ENCODE results near the gene GNG14.
A peak's percentile ranks its signal among the peaks of the same experiment; 100 is the strongest.
"Not testable (repeated sequence)": the region's sequence is repeated elsewhere in the genome, so short reads cannot be mapped to it uniquely, and the experiment has no call there.

Gene GNG14

GRCh38 chr19:12696366-12697335 is 8.9 kb downstream of the GNG14 start, which contains the start of gene FBXW9:
FBXW9 (minus strand) TSS chr19:12696631; CDS start chr19:12696581, 50 bp downstream.
- no peaks in the 10 kb centered on the region for H3K9me3 Mint-ChIP-seq
- H3K4me1 Mint-ChIP-seq (ENCODE audit: low read depth) = peaks cover 9% of the 10 kb centered on the region
- H3K27me3 Mint-ChIP-seq (ENCODE audit: low read depth) = no peaks in the 10 kb centered on the region
- peaks cover 8% of the 10 kb centered on the region for H3K36me3 Mint-ChIP-seq (ENCODE audit: low read depth)
- H3K27ac Mint-ChIP-seq = peak within 1 kb of the TSS; percentile 96
- peak within 1 kb of the TSS; percentile 88 for H3K4me3 Mint-ChIP-seq

- H3K27ac Mint-ChIP-seq; H3K27me3 Mint-ChIP-seq (ENCODE audit: low read depth); H3K4me1 Mint-ChIP-seq (ENCODE audit: low read depth); H3K9me3 Mint-ChIP-seq: not testable (repeated sequence)
- peaks cover 10% of the 10 kb centered on the region for H3K36me3 Mint-ChIP-seq (ENCODE audit: low read depth)
- peak overlapping the region; percentile 21 for H3K4me3 Mint-ChIP-seq
Measured at GRCh38 chr19:12697425-12697824, 9.6 kb downstream of the GNG14 start.

GRCh38 chr19:12698138-12698537 is 10.3 kb downstream of the GNG14 start:
- Mint-ChIP-seq H3K27me3 (ENCODE audit: low read depth) (no peaks in the 10 kb centered on the region), H3K4me3 (peak overlapping the region; percentile 71), H3K27ac (peak overlapping the region; percentile 80), H3K9me3 (no peaks in the 10 kb centered on the region), H3K4me1 (ENCODE audit: low read depth) (peaks cover 9% of the 10 kb centered on the region), H3K36me3 (ENCODE audit: low read depth) (peaks cover 13% of the 10 kb centered on the region)

- no peaks in the 10 kb centered on the region for H3K9me3 Mint-ChIP-seq
- H3K27ac Mint-ChIP-seq = no peak overlapping the region
- H3K27me3 Mint-ChIP-seq (ENCODE audit: low read depth) = no peaks in the 10 kb centered on the region
- H3K36me3 Mint-ChIP-seq (ENCODE audit: low read depth) = peaks cover 29% of the 10 kb centered on the region
- H3K4me3 Mint-ChIP-seq = no peak overlapping the region
- H3K4me1 Mint-ChIP-seq (ENCODE audit: low read depth) = peaks cover 4% of the 10 kb centered on the region
Measured at GRCh38 chr19:12701596-12702282, 13.9 kb downstream of the GNG14 start.

- H3K27ac Mint-ChIP-seq = no peak overlapping the region
- H3K4me3 Mint-ChIP-seq = no peak overlapping the region
- H3K36me3 Mint-ChIP-seq (ENCODE audit: low read depth) = peaks cover 27% of the 10 kb centered on the region
- no peaks in the 10 kb centered on the region for H3K27me3 Mint-ChIP-seq (ENCODE audit: low read depth)
- H3K9me3 Mint-ChIP-seq = no peaks in the 10 kb centered on the region
- peaks cover 2% of the 10 kb centered on the region for H3K4me1 Mint-ChIP-seq (ENCODE audit: low read depth)
Measured at GRCh38 chr19:12703046-12703445, 15.2 kb downstream of the GNG14 start.

GRCh38 chr19:12705169-12705568 is 17.4 kb downstream of the GNG14 start:
- H3K27me3 Mint-ChIP-seq (ENCODE audit: low read depth) = no peaks in the 10 kb centered on the region
- H3K4me1 Mint-ChIP-seq (ENCODE audit: low read depth) = no peaks in the 10 kb centered on the region
- H3K27ac Mint-ChIP-seq = no peak overlapping the region
- no peaks in the 10 kb centered on the region for H3K9me3 Mint-ChIP-seq
- H3K36me3 Mint-ChIP-seq (ENCODE audit: low read depth) = peaks cover 24% of the 10 kb centered on the region
- H3K4me3 Mint-ChIP-seq = no peak overlapping the region

GRCh38 chr19:12705654-12706331 is 18.0 kb downstream of the GNG14 start:
- Mint-ChIP-seq H3K9me3 (no peaks in the 10 kb centered on the region), H3K4me3 (no peak overlapping the region), H3K36me3 (ENCODE audit: low read depth) (peaks cover 28% of the 10 kb centered on the region), H3K27me3 (ENCODE audit: low read depth) (no peaks in the 10 kb centered on the region), H3K4me1 (ENCODE audit: low read depth) (no peaks in the 10 kb centered on the region), H3K27ac (no peak overlapping the region)

GRCh38 chr19:12706332-12706718 is 18.5 kb downstream of the GNG14 start:
- H3K27me3 Mint-ChIP-seq (ENCODE audit: low read depth) = no peaks in the 10 kb centered on the region

GRCh38 chr19:12708641-12709040 is 20.8 kb downstream of the GNG14 start:
- peaks cover 33% of the 10 kb centered on the region for H3K36me3 Mint-ChIP-seq (ENCODE audit: low read depth)
- no peak overlapping the region for H3K27ac Mint-ChIP-seq
- no peaks in the 10 kb centered on the region for H3K27me3 Mint-ChIP-seq (ENCODE audit: low read depth)
- H3K4me1 Mint-ChIP-seq (ENCODE audit: low read depth) = no peaks in the 10 kb centered on the region
- no peak overlapping the region for H3K4me3 Mint-ChIP-seq
- no peaks in the 10 kb centered on the region for H3K9me3 Mint-ChIP-seq

More at GRCh38 chr19:12706332-12706718, 18.5 kb downstream of the GNG14 start:
- Mint-ChIP-seq H3K9me3 (no peaks in the 10 kb centered on the region), H3K27ac (no peak overlapping the region), H3K4me3 (no peak overlapping the region), H3K36me3 (ENCODE audit: low read depth) (peaks cover 32% of the 10 kb centered on the region), H3K4me1 (ENCODE audit: low read depth) (no peaks in the 10 kb centered on the region)

- H3K4me1 Mint-ChIP-seq (ENCODE audit: low read depth) = no peaks in the 10 kb centered on the region
- H3K27ac Mint-ChIP-seq = no peak overlapping the region
- no peaks in the 10 kb centered on the region for H3K27me3 Mint-ChIP-seq (ENCODE audit: low read depth)
- H3K9me3 Mint-ChIP-seq = no peaks in the 10 kb centered on the region
- H3K36me3 Mint-ChIP-seq (ENCODE audit: low read depth) = peaks cover 36% of the 10 kb centered on the region
- no peak overlapping the region for H3K4me3 Mint-ChIP-seq
Measured at GRCh38 chr19:12711187-12711586, 23.4 kb downstream of the GNG14 start.

- not testable (repeated sequence) for H3K27ac Mint-ChIP-seq; H3K4me3 Mint-ChIP-seq; H3K27me3 Mint-ChIP-seq (ENCODE audit: low read depth); H3K4me1 Mint-ChIP-seq (ENCODE audit: low read depth); H3K9me3 Mint-ChIP-seq
- peaks cover 32% of the 10 kb centered on the region for H3K36me3 Mint-ChIP-seq (ENCODE audit: low read depth)
Measured at GRCh38 chr19:12712077-12712476, 24.3 kb downstream of the GNG14 start.

GRCh38 chr19:12713304-12713703 is 25.5 kb downstream of the GNG14 start:
- H3K9me3 Mint-ChIP-seq; H3K27ac Mint-ChIP-seq; H3K4me3 Mint-ChIP-seq; H3K4me1 Mint-ChIP-seq (ENCODE audit: low read depth); H3K27me3 Mint-ChIP-seq (ENCODE audit: low read depth): not testable (repeated sequence)
- H3K36me3 Mint-ChIP-seq (ENCODE audit: low read depth) = peaks cover 32% of the 10 kb centered on the region

- Mint-ChIP-seq H3K27me3 (ENCODE audit: low read depth) (no peaks in the 10 kb centered on the region), H3K4me1 (ENCODE audit: low read depth) (no peaks in the 10 kb centered on the region), H3K36me3 (ENCODE audit: low read depth) (peaks cover 36% of the 10 kb centered on the region), H3K4me3 (no peak overlapping the region), H3K9me3 (no peaks in the 10 kb centered on the region), H3K27ac (no peak overlapping the region)
Measured at GRCh38 chr19:12715102-12715501, 27.3 kb downstream of the GNG14 start.

- H3K27ac Mint-ChIP-seq = no peak overlapping the region
- H3K36me3 Mint-ChIP-seq (ENCODE audit: low read depth) = peaks cover 31% of the 10 kb centered on the region
- no peak overlapping the region for H3K4me3 Mint-ChIP-seq
- no peaks in the 10 kb centered on the region for H3K27me3 Mint-ChIP-seq (ENCODE audit: low read depth)
- peaks cover 6% of the 10 kb centered on the region for H3K4me1 Mint-ChIP-seq (ENCODE audit: low read depth)
- H3K9me3 Mint-ChIP-seq = no peaks in the 10 kb centered on the region
Measured at GRCh38 chr19:12715929-12716328, 28.1 kb downstream of the GNG14 start.

All from T-helper 1 cell treated with Interleukin-12 subunit alpha and Interleukin-12 subunit beta and Interleukin-4 antibody, amounts not matched to agents 30 μg/mL and 1 μg/mL, for 36 hours (primary cell).